ENCODE data around the gene NMUR1. TPM values are rescaled to one million over a fixed set of nuclear protein-coding genes. Genes with fewer than 3 reads are reported as not detected.

The NMUR1 gene
- total and polyA plus RNA-seq, 7 donors = 0.03 to 0.10 (median 0.06) TPM; not detected in 1

GRCh38 chr2:231522418-231523180 lies 7.6 kb downstream of the NMUR1 start:
- no peak for TF ChIP-seq CTCF (IDR thresholded peaks at IDR 0.05)
- Histone ChIP-seq H3K27ac (no peak overlapping the region), H3K4me1 (no peaks in the 10 kb centered on the region), H3K4me3 (no peak overlapping the region), H3K9me3 (no peaks in the 10 kb centered on the region), H3K27me3 (ENCODE audit: insufficient read depth in 3 of 3, low read length in 2 of 3) (no peaks in the 10 kb centered on the region), H3K36me3 (ENCODE audit: insufficient read depth in 1 of 2, low read depth in 1 of 2) (no peaks in the 10 kb centered on the region)
- intact Hi-C loops (cut with DNase I) = loop anchor here in 1 of 2 donors (5.0 kb wide), 1 partner anchor 70 kb away; the partner anchor contains the start of gene TEX44
- WGBS, 3 donors = 75 to 81% (median 78%) methylated on average over 8 of the region's 8 CpGs
- ATAC-seq = no peak
- DNase-seq = no peak

- Histone ChIP-seq H3K9me3 (no peaks in the 10 kb centered on the region), H3K4me3 (no peak overlapping the region), H3K36me3 (ENCODE audit: insufficient read depth in 1 of 2, low read depth in 1 of 2) (no peaks in the 10 kb centered on the region), H3K27ac (no peak overlapping the region), H3K4me1 (no peaks in the 10 kb centered on the region), H3K27me3 (ENCODE audit: insufficient read depth in 3 of 3, low read length in 2 of 3) (no peaks in the 10 kb centered on the region)
- WGBS, 3 donors = 57 to 71% (median 71%) methylated on average over 3 of the region's 3 CpGs
- intact Hi-C loops (cut with DNase I) = loop anchor here in 1 of 2 donors (5.0 kb wide), 1 partner anchor 71 kb away; the partner anchor contains the start of gene TEX44
- TF ChIP-seq CTCF (IDR thresholded peaks at IDR 0.05) = no peak
- DNase-seq (no peak), ATAC-seq (no peak)
Measured at GRCh38 chr2:231521443-231521842, 8.8 kb downstream of the NMUR1 start.

GRCh38 chr2:231519975-231520555 lies 10.2 kb downstream of the NMUR1 start:
- 36 to 56% (median 43%) methylated on average over 4 of the region's 4 CpGs for WGBS, 3 donors
- intact Hi-C loops (cut with DNase I) = loop anchor here (5.0 kb wide), 3 partner anchors 37 to 82 kb away; partner anchors contain the start of gene TEX44 (in 1 of the 2)
- TF ChIP-seq CTCF (IDR thresholded peaks at IDR 0.05) = no peak
- Histone ChIP-seq H3K27me3 (ENCODE audit: insufficient read depth in 3 of 3, low read length in 2 of 3) (no peaks in the 10 kb centered on the region), H3K9me3 (no peaks in the 10 kb centered on the region), H3K4me1 (no peaks in the 10 kb centered on the region), H3K36me3 (ENCODE audit: insufficient read depth in 1 of 2, low read depth in 1 of 2) (no peaks in the 10 kb centered on the region), H3K27ac (no peak overlapping the region), H3K4me3 (no peak overlapping the region)
- ATAC-seq (no peak), DNase-seq (no peak)

GRCh38 chr2:231518771-231519170 lies 11.5 kb downstream of the NMUR1 start:
- H3K27ac ChIP-seq = no peak overlapping the region
- intact Hi-C loops (cut with DNase I) = loop anchor here (5.0 kb wide), 2 partner anchors 39 to 84 kb away; no protein-coding TSS in a partner anchor

More at GRCh38 chr2:231518771-231519170, 11.5 kb downstream of the NMUR1 start:
- H3K27me3 ChIP-seq (ENCODE audit: insufficient read depth in 3 of 3, low read length in 2 of 3) = no peaks in the 10 kb centered on the region
- no peak overlapping the region for H3K4me3 ChIP-seq
- ATAC-seq (no peak), DNase-seq (no peak)
- no peaks in the 10 kb centered on the region for H3K36me3 ChIP-seq (ENCODE audit: insufficient read depth in 1 of 2, low read depth in 1 of 2)
- 76 to 85% (median 83%) methylated on average over 5 of the region's 5 CpGs for WGBS, 3 donors
- no peak for TF ChIP-seq CTCF (IDR thresholded peaks at IDR 0.05)
- peaks cover 1% of the 10 kb centered on the region for H3K4me1 ChIP-seq
- no peaks in the 10 kb centered on the region for H3K9me3 ChIP-seq
